NT2/D1 (cell line): ENCODE measurements around the gene FAM241B.

Experiments
- YY1 ChIP-seq: IDR thresholded peaks from 2 replicates; pipeline ENCODE4 v1.6.1; 2011; ENCODE audit not compliant: insufficient read length, insufficient read depth
- ZNF274 ChIP-seq: IDR thresholded peaks from 2 replicates; pipeline ENCODE4 v1.6.1; 2011; ENCODE audit warnings: mild to moderate bottlenecking, low read depth, low read length

DNA sequence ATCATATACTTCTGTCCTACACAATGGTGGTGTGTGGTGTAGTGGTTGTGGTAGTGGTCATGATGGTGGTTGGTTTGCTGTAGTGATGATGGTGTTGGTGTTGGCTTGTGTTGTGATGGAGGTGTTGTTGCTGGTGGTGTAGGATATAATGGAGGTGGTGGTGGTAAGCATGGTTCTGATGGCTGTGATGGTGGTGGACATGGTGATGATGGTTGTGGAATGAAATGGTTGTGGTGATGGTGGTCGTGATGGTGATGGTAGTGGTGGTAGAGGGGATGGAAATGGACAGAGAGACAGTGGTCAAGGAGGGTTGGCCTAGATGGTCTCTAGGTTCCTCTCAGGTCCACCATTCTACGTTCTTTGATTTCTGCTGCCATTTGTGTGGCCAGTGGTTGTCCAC, 44.7 kb downstream of the FAM241B start:
- no peak for TF ChIP-seq YY1
- no peak for TF ChIP-seq ZNF274
